ENCODE measurements around the gene HDAC4. TPM values are rescaled to one million over a fixed set of nuclear protein-coding genes. Genes with fewer than 3 reads are reported as not detected.
A peak's percentile ranks its signal among the peaks of the same experiment; 100 is the strongest.
"Not testable (repeated sequence)": the region's sequence is repeated elsewhere in the genome, so short reads cannot be mapped to it uniquely, and the experiment has no call there.

HDAC4 gene
- total RNA-seq, 1 donor from 2014 or later = 44.7 TPM

- Mint-ChIP-seq H3K4me3 (no peak overlapping the region), H3K27me3 (no peaks in the 10 kb centered on the region), H3K9me3 (no peaks in the 10 kb centered on the region), H3K4me1 (no peaks in the 10 kb centered on the region), H3K27ac (no peak overlapping the region), H3K36me3 (ENCODE audit: low read depth) (no peaks in the 10 kb centered on the region)
- no peak for DNase-seq
- intact Hi-C loops (cut with micrococcal nuclease) = no loop called here
Measured at GRCh38 chr2:239041062-239041461, 359.8 kb downstream of the HDAC4 start.

- no peak for DNase-seq
- no peak overlapping the region for H3K27ac Mint-ChIP-seq
- no peaks in the 10 kb centered on the region for H3K4me1 Mint-ChIP-seq
- H3K27me3 Mint-ChIP-seq = no peaks in the 10 kb centered on the region
- no peak overlapping the region for H3K4me3 Mint-ChIP-seq
- intact Hi-C loops (cut with micrococcal nuclease) = no loop called here
- H3K36me3 Mint-ChIP-seq (ENCODE audit: low read depth) = no peaks in the 10 kb centered on the region
- H3K9me3 Mint-ChIP-seq = no peaks in the 10 kb centered on the region
Measured at GRCh38 chr2:239040152-239040761, 360.6 kb downstream of the HDAC4 start.

- Mint-ChIP-seq H3K27ac (no peak overlapping the region), H3K4me3 (no peak overlapping the region), H3K4me1 (no peaks in the 10 kb centered on the region), H3K36me3 (ENCODE audit: low read depth) (no peaks in the 10 kb centered on the region), H3K9me3 (no peaks in the 10 kb centered on the region), H3K27me3 (peaks cover under 1% of the 10 kb centered on the region)
- intact Hi-C loops (cut with micrococcal nuclease) = loop anchor here (10.0 kb wide), 2 partner anchors 955 to 1105 kb away; partner anchors contain the start of gene OTOS
- DNase-seq = no peak
Measured at GRCh38 chr2:239039479-239039861, 361.4 kb downstream of the HDAC4 start.

GRCh38 chr2:239038773-239039478, 361.9 kb downstream of the HDAC4 start:
- no peaks in the 10 kb centered on the region for H3K4me1 Mint-ChIP-seq
- intact Hi-C loops (cut with micrococcal nuclease) = loop anchor here (10.0 kb wide), 2 partner anchors 956 to 1106 kb away; partner anchors contain the start of gene OTOS
- H3K27ac Mint-ChIP-seq = no peak overlapping the region
- no peaks in the 10 kb centered on the region for H3K9me3 Mint-ChIP-seq
- no peaks in the 10 kb centered on the region for H3K36me3 Mint-ChIP-seq (ENCODE audit: low read depth)
- no peak overlapping the region for H3K4me3 Mint-ChIP-seq
- H3K27me3 Mint-ChIP-seq = peaks cover 3% of the 10 kb centered on the region
- no peak for DNase-seq

- not testable (repeated sequence) for H3K36me3 Mint-ChIP-seq (ENCODE audit: low read depth); H3K4me3 Mint-ChIP-seq; H3K27ac Mint-ChIP-seq; H3K9me3 Mint-ChIP-seq; DNase-seq; H3K27me3 Mint-ChIP-seq; H3K4me1 Mint-ChIP-seq
- intact Hi-C loops (cut with micrococcal nuclease) = loop anchor here (10.0 kb wide), 2 partner anchors 957 to 1107 kb away; partner anchors contain the start of gene OTOS
Measured at GRCh38 chr2:239038284-239038683, 362.5 kb downstream of the HDAC4 start.

GRCh38 chr2:239037559-239037910, 363.3 kb downstream of the HDAC4 start:
- intact Hi-C loops (cut with micrococcal nuclease) = loop anchor here (10.0 kb wide), 2 partner anchors 957 to 1107 kb away; partner anchors contain the start of gene OTOS
- H3K27me3 Mint-ChIP-seq = peaks cover 9% of the 10 kb centered on the region
- DNase-seq = no peak
- H3K4me3 Mint-ChIP-seq = no peak overlapping the region
- H3K27ac Mint-ChIP-seq = no peak overlapping the region
- no peaks in the 10 kb centered on the region for H3K36me3 Mint-ChIP-seq (ENCODE audit: low read depth)
- no peaks in the 10 kb centered on the region for H3K9me3 Mint-ChIP-seq
- H3K4me1 Mint-ChIP-seq = no peaks in the 10 kb centered on the region

GRCh38 chr2:239036819-239037558, 363.8 kb downstream of the HDAC4 start:
- Mint-ChIP-seq H3K9me3 (no peaks in the 10 kb centered on the region), H3K4me1 (no peaks in the 10 kb centered on the region), H3K27me3 (peaks cover 13% of the 10 kb centered on the region), H3K27ac (no peak overlapping the region), H3K4me3 (no peak overlapping the region), H3K36me3 (ENCODE audit: low read depth) (no peaks in the 10 kb centered on the region)
- intact Hi-C loops (cut with micrococcal nuclease) = loop anchor here (10.0 kb wide), 2 partner anchors 958 to 1108 kb away; partner anchors contain the start of gene OTOS
- no peak for DNase-seq

GRCh38 chr2:239035997-239036731, 364.7 kb downstream of the HDAC4 start:
- no peak overlapping the region for H3K4me3 Mint-ChIP-seq
- H3K9me3 Mint-ChIP-seq = no peaks in the 10 kb centered on the region
- peaks cover 19% of the 10 kb centered on the region for H3K27me3 Mint-ChIP-seq
- H3K36me3 Mint-ChIP-seq (ENCODE audit: low read depth) = no peaks in the 10 kb centered on the region
- H3K27ac Mint-ChIP-seq = no peak overlapping the region
- H3K4me1 Mint-ChIP-seq = no peaks in the 10 kb centered on the region
- intact Hi-C loops (cut with micrococcal nuclease) = loop anchor here (2.0 to 10.0 kb wide), 3 partner anchors 847 to 1109 kb away; partner anchors contain the start of gene OTOS
- peak; percentile 66 for DNase-seq

GRCh38 chr2:239035361-239035814, 365.4 kb downstream of the HDAC4 start:
- H3K36me3 Mint-ChIP-seq (ENCODE audit: low read depth) = no peaks in the 10 kb centered on the region
- intact Hi-C loops (cut with micrococcal nuclease) = loop anchor here (2.0 to 10.0 kb wide), 3 partner anchors 847 to 1109 kb away; partner anchors contain the start of gene OTOS

GRCh38 chr2:239034561-239035341, 366.1 kb downstream of the HDAC4 start:
- Mint-ChIP-seq H3K36me3 (ENCODE audit: low read depth) (no peaks in the 10 kb centered on the region), H3K27ac (no peak overlapping the region), H3K27me3 (peaks cover 19% of the 10 kb centered on the region), H3K4me1 (no peaks in the 10 kb centered on the region), H3K4me3 (no peak overlapping the region), H3K9me3 (no peaks in the 10 kb centered on the region)
- DNase-seq = no peak
- intact Hi-C loops (cut with micrococcal nuclease) = loop anchor here (2.0 to 10.0 kb wide), 3 partner anchors 848 to 1110 kb away; partner anchors contain the start of gene OTOS

More at GRCh38 chr2:239035361-239035814, 365.4 kb downstream of the HDAC4 start:
- Mint-ChIP-seq H3K9me3 (no peaks in the 10 kb centered on the region), H3K4me3 (no peak overlapping the region), H3K27ac (no peak overlapping the region), H3K27me3 (peaks cover 19% of the 10 kb centered on the region), H3K4me1 (no peaks in the 10 kb centered on the region)
- peak; percentile 91 for DNase-seq

GRCh38 chr2:239033801-239034560, 366.8 kb downstream of the HDAC4 start:
- no peak for DNase-seq
- H3K27ac Mint-ChIP-seq = no peak overlapping the region
- H3K36me3 Mint-ChIP-seq (ENCODE audit: low read depth) = no peaks in the 10 kb centered on the region
- H3K27me3 Mint-ChIP-seq = peaks cover 19% of the 10 kb centered on the region
- no peaks in the 10 kb centered on the region for H3K9me3 Mint-ChIP-seq
- no peaks in the 10 kb centered on the region for H3K4me1 Mint-ChIP-seq
- intact Hi-C loops (cut with micrococcal nuclease) = loop anchor here (2.0 to 10.0 kb wide), 3 partner anchors 849 to 1111 kb away; partner anchors contain the start of gene OTOS
- H3K4me3 Mint-ChIP-seq = no peak overlapping the region

GRCh38 chr2:239029958-239030357, 370.9 kb downstream of the HDAC4 start:
- no peak for DNase-seq
- Mint-ChIP-seq H3K27me3 (peaks cover 19% of the 10 kb centered on the region), H3K4me1 (no peaks in the 10 kb centered on the region), H3K9me3 (no peaks in the 10 kb centered on the region), H3K27ac (no peak overlapping the region), H3K36me3 (ENCODE audit: low read depth) (no peaks in the 10 kb centered on the region), H3K4me3 (no peak overlapping the region)
- intact Hi-C loops (cut with micrococcal nuclease) = loop anchor here (10.0 kb wide), 2 partner anchors 965 to 1115 kb away; partner anchors contain the start of gene OTOS
